CD1c-positive myeloid dendritic cell (primary cell): ENCODE measurements around the gene ESF1.

Experiments used
- DNase-seq: peaks from one replicate; pipeline ENCODE4 v3.0.0-alpha.2; 2016; ENCODE audit errors: extremely low spot score

ESF1 gene

GRCh38 chr20:13784893-13785715, at the start of gene ESF1, which contains the start of gene NDUFAF5:
TSS of gene ESF1 (minus strand) at chr20:13784919. CDS start at chr20:13783140, 1,779 bp downstream.
TSS of gene NDUFAF5 (plus strand) at chr20:13785028. CDS start at chr20:13785069, 41 bp downstream.
- peak; percentile 97 for DNase-seq

GRCh38 chr20:13831476-13831875, 46.8 kb upstream of the ESF1 start:
- no peak for DNase-seq

- DNase-seq = no peak
Measured at GRCh38 chr20:13825465-13825864, 40.7 kb upstream of the ESF1 start.

GRCh38 chr20:13824459-13824858, 39.7 kb upstream of the ESF1 start:
- no peak for DNase-seq

- DNase-seq = no peak
Measured at GRCh38 chr20:13822459-13822858, 37.7 kb upstream of the ESF1 start.

- no peak for DNase-seq
Measured at GRCh38 chr20:13821876-13822275, 37.2 kb upstream of the ESF1 start.

- DNase-seq = peak; percentile 61
Measured at GRCh38 chr20:13819885-13820645, 35.3 kb upstream of the ESF1 start.

- DNase-seq = no peak
Measured at GRCh38 chr20:13817342-13817741, 32.6 kb upstream of the ESF1 start.

- no peak for DNase-seq
Measured at GRCh38 chr20:13816757-13817156, 32.0 kb upstream of the ESF1 start.

- no peak for DNase-seq
Measured at GRCh38 chr20:13814672-13815071, 30.0 kb upstream of the ESF1 start.

GRCh38 chr20:13813910-13814309, 29.2 kb upstream of the ESF1 start:
- DNase-seq = no peak

GRCh38 chr20:13810446-13810845, 25.7 kb upstream of the ESF1 start:
- DNase-seq = no peak

GRCh38 chr20:13809855-13810254, 25.1 kb upstream of the ESF1 start:
- no peak for DNase-seq

GRCh38 chr20:13809373-13809772, 24.7 kb upstream of the ESF1 start:
- DNase-seq = no peak

- no peak for DNase-seq
Measured at GRCh38 chr20:13800728-13801134, 16.0 kb upstream of the ESF1 start.

- no peak for DNase-seq
Measured at GRCh38 chr20:13799974-13800373, 15.3 kb upstream of the ESF1 start.

GRCh38 chr20:13799040-13799439, 14.3 kb upstream of the ESF1 start:
- DNase-seq = no peak

- DNase-seq = no peak
Measured at GRCh38 chr20:13794667-13795066, 9.9 kb upstream of the ESF1 start.

- no peak for DNase-seq
Measured at GRCh38 chr20:13793001-13793400, 8.3 kb upstream of the ESF1 start.

- no peak for DNase-seq
Measured at GRCh38 chr20:13791540-13792459, 7.1 kb upstream of the ESF1 start.

- no peak for DNase-seq
Measured at GRCh38 chr20:13790708-13791107, 6.0 kb upstream of the ESF1 start.
